GM21576 (cell line): ENCODE results near the gene ADGRG1.

Experiments used
- ATAC-seq: cut with Tn5 transposase; IDR thresholded peaks from one replicate; pipeline ENCODE4 v1.9.1; 2021; ENCODE audit warnings: mild to moderate bottlenecking, moderate library complexity; ENCODE audit not compliant: unreplicated experiment

Gene ADGRG1

DNA sequence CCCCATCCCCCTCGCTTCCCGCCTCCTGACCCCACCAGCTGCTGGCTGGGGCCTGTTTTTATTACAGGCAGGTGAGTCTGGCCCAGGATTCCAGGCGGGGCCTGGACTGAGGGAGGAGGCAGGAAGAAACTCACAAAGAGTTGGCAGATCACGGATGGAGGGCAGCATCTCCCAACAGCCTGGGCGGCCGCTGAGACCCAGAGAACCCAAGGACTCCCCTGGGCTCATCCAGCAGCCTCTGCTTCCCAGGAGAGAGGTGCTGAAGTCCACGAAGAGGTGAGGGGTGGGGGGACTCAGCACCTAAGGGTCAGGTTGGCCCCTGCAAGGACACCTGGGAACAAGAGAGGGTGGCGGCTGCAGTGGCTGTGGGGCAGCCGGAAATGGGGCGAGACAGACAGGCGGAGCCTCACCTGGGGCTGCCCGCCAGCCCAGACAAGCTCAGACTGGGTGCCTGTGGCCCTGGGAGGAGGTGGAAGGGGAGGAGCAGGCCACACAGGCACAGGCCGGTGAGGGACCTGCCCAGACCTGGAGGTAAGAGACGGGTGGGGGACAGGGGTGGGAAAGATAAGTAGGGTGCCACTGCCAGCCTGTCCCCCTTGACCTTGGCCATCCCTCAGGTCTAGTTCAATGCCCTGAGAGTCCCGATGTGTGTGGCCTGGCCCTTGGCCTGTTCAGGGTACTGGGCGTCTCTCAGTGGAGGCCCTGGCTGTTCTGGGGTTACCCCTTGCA, 8.7 kb upstream of the ADGRG1 start:
- no peak for ATAC-seq

DNA sequence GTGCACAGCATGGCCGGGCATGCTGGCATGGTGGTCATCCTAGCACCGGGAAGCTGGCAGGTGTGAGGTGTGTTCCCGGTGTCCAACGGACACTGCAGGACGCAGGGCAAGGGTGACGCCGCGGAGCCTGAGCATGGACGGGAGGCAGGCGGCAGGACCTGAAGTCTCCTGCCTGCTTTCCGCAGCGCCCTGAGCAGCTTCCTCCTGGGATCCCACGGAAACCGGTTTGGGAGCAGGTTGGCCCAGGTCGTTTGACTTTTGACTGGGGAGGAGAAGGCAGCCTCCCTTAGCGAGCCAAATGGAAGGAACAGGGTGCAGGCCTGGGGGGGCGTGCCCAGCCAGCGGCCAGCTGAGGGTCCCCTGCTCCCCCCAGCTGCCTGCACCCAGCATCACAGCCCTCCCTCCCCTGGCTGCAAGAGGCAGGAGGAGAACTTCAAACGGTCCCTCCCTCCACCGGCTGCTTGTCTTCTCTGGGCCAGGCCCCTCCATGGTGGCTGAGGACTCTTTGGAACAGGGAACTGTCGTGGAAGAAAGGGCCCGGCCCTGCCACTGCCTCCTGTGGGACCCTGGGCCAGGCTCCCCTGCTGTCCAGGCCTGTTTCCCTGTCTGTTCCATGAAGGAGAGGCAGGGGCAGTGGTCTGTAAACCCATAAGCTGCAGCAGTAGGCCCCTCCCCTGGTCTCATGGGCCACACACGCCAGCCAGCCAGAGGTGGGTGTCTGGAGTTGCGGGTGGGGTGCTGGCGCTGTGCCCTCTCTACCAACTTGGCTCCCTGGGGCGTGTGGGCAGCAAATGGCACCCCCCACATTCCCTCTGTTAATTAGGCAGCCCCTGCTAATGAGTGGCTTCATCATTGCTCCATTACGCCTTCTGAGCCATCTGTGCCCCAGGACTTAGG, 7.8 kb upstream of the ADGRG1 start:
- no peak for ATAC-seq

DNA sequence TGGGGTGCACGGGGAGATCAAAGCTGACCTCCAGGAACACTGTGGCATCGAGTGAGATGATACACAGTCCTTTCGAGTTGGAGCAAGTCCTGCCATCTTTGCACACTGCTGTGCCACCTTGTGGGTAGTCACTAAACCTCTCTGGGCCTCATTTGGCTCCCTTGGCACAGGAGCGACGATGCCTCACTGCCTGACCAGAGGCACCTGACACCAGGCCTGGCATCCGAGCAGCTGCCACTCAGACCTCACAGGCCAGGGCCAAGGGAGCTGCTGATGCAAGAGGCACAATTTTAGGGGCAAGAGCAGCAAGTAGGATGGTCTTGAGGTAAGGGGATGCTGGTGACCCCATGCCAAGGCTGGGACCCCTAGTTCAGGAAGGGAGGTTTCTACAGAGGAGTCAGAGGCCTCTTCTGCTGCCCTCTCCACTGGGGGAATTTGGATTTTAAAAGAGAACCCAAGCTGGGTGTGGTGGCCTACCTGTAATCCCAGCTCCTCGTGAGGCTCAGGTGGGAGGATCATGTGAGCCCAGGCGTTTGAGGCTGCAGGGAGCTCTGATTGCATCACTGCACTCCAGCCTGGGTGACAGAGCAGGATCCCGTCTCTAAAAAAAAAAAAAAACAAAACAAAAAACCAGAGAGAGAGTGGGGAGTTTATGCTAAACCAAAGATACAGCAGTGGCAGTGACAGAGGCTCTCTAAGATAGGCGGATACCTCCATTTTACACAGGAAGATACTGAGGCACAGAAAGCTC, 6.7 kb upstream of the ADGRG1 start:
- ATAC-seq = no peak

DNA sequence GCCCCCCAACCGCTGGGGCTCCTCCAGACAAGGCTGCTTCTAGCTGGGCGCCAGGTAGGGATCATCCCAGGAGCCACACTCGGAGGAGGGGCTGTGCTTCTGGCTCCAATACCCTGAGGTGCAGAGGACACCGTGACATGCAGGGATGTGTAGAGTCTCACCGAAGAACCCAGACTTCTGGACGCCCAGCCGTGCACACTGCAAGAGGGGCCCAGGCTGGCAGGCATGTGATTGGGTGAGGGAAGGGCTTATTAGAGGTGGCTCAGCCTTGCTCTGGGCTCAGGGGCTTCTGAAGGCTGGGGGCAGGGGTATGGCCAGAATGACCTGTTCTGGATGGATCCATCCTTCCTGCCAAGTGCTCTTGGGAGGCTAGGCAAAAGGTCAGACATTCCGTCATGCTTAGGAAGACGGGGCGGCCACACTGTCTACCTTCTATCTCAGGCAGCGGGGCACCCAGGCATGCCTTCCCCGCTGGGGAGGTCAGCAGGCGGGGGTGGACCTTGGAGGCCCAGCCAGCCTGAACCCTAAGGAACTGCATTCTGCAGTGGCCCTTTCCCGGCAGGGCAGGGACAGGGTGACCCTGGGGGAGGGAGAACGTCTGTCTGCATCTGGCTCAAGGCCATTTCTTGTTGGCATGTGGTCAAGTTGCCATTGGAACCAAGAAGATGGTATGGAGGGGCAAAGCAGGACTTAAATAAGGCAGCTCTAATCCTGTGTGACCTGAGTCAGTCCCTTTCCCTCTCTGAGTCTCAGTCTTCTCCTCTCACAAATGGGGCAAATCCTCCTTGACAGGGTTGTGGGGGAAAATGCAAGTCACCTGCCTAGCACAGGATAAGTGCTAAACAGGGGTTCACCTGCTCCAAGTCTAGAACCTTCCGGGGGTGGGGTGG, 5.8 kb upstream of the ADGRG1 start:
- no peak for ATAC-seq

DNA sequence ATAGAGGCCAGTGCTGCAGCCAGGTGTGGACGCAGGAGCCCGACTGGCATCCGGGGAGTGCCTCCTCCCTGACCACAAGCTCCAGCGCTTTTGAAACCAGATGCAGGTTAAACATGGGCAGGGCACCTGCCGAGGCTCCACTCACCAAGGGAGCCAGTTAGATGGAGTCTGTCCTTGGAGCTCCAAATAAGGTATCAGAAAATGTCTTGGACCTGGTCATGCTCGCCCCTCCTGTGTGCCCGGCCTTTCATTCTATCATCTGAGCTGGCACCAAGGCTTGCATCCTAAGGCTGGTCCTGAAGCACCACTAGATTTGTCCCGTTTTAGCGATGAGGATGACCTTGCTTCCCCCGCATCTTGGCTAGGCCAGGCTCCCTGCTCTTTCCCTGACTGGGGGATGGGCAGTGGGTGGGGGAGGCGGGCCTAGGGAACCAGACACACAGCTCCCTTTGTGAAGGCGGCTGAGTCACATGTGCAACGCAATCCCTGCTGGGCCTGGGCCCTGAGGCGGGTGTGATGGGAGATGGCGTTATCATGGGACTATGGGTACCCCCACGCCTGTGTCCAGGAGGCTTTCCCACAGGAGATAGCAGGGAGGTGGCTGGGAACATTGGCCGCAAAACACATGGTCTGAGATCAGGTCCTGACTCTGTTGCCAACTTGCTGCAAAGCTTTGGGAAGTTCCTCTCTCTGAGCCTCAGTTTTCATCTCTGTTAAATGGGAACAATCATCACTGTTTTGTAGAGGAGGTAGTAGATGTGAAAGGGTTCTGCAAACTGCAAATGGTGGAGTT, 5.0 kb upstream of the ADGRG1 start:
- ATAC-seq = no peak

DNA sequence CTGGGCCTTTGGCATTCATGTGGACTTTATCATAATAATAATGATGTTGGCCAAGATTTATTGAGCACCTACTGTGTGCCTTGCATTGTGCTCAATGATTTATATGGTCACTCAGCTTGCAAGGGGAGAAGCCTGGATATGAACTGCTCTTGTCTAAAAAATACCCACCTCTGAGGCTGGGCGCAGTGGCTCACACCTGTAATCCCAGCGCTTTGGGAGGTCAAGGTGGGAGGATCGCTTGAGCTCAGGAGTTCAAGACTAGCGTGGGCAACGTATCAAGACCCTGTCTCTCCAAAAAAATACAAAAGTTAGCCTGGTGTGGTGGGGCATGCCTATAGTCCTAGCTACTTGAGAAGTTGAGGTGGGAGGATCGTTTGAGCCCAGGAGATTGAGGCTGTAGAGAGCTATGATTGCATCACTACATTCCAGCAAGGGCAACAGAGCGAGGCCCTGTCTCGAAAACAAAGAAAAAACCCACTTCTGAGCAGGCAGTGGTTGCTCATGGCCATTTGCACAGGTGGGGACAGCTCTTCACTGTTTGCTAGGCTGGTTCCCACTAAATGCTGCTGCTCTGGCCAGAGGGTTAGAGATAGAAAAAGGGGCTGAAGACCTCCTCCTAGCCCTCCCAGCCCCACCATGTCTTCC, 4.3 kb upstream of the ADGRG1 start:
- ATAC-seq = no peak

DNA sequence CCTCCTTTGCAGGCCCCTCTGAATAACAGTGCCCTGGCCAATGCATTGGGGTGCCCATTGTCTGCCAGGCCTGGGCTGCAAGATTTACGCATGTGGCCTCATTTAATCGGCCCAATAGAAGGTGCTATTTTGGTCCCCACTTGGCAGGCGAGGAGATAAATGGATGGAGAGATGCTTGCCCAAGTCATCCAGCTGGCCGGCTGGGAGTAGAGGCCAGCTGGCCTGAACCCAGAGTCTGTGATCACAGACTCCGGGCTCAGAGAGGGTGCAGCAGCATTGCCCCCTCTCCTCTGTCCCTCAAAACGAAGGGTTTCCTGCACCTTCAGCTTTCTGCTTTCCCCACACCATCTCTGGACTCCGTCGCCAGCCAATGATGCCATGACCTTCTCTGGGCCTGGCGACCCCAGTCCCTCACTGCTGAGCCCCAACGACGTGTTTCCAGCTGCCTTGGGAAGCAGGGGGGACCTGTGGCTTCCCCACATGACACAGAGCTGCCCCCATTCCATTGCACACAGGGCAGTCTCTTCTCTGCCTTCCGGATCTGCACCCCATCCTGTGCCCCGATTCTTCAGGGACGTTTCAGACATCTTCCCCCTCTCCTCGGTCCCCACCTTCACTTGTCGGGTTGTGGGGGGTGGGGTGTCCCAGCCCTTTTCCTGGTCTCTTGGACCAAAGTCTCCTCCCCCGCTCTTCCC, 3.5 kb upstream of the ADGRG1 start:
- ATAC-seq = no peak

DNA sequence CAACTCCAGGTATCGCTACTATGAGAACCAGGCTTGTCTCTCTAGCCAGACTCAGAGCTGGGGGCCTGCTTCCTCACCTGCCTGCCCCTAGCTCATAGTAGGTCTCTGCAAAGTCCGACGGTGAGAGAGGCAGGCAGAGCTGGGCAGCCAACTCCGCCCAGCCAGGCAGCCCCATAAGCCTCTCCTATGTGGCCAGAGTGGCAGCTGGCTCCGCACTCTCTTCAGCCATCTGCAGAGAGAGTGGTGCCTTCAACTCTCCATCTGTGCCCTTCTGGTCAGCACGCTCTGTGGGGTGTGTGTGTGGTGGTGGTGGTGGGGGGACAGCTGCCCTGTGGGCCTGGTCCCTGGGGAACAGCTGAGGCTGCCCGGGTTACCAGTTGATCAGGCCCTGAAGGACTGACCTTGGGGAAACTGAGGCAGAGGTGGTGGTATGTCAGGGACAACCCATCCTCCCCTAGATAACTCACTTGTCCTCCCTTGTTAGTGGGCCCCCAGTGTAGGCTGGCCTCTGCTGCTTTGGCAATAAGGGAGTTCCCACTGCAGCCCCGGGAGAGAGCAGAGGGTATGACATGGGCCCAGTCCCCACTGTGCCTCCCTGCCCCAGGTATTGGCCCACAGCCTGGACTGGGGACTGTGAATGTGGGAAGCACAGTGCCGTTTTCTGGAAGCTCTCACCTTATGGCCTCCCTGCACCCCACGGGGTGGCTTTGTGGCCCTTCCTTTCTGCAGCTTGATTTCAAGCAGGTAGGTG, 1.8 kb upstream of the ADGRG1 start:
- no peak for ATAC-seq

DNA sequence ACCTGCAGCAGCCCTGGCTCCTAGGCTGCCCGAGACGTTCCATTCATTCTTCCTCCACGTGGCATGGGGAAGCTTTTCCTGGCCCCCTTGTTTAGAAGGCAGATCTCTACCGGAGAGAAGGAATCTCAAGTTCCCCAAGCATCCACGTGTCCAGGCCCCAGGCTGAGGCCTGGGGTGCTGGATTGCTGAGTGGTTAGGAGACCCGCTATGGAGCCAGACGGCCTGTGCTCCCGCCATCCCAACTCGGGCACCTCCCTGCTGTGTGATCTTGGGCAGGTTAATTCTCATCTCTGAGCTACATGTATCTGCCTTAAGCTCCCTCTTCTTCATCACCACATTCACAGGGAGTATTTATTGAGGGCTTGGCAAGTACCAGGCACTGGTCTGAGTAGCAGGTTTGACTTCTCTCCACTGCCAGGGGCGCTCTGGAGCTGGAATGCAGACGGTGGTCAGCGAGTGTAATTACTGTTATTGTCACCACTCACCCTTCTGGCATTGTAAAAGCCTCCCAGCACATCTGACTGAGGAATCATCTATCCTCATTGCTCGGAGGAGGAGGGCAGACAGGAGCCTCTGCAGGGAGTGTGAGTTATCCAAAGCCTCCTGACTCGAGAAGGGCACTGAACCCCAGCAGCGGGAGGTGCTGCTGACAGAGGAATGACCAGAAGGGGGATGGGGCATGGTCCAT, 1.1 kb upstream of the ADGRG1 start:
- ATAC-seq = no peak

DNA sequence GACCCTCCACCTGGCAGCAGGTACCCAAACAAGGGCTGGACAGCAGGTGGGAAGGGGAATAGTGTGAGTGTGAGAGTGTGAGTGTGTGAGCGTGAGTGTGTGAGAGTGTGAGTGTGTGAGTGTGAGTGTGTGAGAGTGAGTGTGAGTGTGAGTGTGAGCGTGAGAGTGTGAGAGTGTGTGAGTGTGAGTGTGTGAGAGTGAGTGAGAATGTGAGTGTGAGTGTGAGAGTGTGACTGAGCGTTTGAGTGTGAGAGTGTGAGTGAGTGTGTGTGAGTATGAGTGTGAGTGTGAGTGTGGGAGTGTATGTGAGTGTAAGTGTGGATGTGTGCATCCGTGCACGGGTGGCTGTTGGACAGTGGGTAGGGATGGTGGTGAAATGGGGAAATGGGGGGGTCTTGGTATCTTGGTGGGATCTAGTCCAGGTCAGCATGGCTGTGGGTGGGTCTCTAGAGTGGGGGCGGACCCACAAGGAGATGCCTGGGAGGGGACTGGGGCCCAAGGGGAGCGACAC, 408 bp downstream of the ADGRG1 start:
- ATAC-seq = no peak

DNA sequence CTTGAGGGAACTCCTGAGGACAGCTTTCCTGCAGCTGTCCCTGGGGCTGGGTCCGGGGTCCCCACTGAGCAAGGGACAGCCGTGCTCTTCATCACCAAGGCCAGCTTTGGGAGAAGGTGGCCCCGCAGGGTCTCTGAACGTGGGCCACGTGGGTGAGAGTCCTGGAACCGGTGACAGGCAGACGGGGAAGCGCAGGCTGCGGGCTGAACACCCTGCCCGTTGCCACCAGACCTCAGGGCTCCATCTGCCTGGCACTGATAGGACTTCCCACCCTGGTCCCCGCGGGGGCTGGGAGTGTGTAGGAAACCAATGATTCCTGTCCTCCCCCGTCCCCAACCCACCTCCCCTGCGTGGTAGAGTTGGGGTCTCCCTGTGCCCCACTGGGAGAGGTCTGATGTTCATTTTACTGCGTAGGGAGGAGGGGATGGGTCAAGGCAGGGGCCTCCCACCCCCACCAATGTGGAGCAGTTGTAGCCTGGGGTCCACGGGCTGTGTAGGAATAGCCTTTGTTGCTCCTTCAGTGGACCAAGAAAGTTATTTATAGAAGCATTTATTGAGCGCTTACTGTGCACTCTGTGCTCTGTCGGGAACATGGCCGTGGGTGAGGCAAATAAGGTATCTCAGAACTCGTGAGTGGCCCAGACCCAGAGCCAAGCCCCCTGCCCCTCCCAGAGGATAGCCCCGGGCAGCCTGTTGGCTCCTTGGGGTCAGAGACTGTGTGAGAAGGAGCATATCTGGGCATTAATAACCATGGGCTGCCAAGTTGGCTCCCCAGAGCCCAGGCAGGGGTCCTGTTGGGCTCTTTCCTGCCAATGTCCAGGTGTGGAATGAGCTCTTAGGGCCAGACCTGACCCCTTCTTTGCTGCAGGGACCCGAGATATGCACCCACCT, 1.3 kb downstream of the ADGRG1 start:
- no peak for ATAC-seq

DNA sequence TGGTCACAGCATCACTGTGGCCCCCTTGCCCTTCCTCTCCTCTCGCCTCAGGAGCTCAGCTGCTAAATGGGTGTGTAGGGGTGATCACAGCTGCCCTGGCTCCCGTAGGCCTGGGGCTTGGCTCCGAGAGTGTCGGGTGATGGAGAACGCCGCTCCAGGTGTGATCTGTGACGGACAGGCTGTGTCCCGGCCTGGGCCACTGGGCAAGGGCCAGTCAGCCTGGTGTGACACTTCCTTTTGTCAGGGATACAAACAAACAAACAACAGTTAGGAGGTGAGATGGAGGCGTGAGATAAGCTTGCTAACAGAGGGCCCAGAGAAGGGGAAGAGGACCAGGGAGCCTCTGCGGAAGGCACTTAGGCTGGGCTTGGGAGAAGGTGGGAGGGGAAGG, 2.0 kb downstream of the ADGRG1 start:
- ATAC-seq = no peak

DNA sequence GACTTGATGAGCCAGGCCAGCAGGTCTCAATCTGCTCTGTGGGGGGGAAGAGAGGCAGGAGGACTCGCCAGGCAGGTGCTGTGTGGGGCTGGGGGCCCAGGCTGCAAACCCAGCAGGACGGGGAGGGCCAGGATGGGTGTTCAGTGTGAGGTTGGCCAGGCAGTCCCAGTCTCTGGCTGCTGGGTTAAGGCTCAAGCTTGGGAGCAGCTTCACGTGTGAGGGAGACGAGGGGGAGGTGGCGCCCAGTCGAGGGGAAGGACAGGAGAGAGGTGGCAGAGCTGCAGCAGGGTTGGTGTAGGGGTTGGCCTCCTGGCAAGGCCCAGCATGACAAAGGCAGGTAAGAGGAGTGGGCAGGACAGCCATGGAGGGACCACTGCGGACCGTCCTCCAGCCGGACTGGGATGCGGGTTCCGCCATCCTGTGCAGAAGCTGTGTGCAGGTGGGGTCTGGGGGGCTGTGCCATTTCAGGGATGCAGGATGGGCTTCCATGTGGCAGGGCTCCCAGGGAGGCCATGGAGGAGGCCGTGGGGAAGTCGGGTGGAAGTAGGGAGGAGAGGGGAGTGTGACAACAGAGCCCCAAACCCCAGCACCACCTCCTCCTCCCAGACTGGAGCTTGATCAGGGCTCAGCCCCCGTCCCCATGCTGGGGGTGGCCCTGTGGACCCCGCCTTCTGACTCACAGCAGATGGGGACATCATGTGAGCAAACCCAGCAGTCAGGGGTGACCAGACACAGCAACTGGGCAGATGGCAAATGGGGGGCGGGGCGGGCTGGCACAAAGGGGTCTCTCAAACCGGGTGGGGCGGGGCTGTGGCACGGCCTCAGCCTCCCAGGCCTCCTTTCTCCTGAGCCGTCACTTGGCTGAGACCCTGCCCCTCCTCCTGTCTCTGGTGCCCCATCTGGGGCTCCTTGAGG, 2.8 kb downstream of the ADGRG1 start:
- no peak for ATAC-seq

DNA sequence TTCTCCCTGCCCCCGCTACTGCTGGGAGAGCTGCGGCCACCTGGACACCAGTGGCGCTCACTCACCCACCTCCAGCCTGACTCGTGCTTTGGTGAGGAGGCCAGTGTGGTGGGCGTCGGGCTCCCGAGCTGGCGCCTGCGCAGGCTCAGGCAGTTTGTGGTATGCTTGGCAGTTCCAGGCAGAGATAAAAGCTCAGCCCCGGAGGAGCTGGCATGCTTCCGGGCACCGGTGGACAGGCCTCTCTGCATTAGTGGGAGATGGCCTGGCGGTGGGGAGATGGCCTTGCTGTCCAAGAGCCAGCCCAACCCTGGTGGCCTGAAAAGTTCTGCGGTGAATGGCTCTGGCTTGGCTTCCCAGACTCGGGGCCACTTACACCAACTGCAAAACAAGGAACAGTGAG, 4.1 kb downstream of the ADGRG1 start:
- no peak for ATAC-seq

DNA sequence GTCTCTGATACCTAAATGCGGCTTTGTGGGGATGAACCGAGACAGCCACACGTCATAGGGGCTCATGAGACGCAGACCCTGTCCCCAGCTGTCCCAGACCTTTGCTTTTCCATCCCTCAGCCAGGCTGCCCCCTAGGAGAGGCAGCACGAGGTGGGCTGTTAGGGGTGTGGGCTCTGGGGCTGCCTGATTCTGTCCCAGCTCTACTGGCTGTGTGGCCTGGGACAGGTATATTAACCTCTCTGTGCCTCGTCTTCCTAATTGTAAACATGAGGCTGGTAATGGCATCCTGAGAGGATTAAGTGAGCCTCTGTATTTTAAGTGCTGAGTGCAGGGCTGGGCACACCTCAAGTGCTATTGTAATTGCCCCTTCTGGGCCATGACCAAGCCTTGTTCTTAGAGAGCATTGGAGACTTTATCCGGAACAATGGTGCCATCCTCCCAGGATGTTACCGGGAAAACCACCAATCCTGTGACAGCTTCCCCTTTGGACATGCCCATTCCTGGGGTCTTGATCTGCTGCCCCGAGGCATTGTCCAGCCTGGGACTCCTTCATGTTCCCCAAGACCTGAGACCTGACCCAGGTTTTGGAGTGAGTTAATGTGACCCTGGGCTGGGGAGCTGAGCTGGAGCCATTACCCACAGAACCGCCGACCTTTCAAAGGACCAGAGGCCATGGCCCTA, 5.1 kb downstream of the ADGRG1 start:
- no peak for ATAC-seq
